Measurements from ENCODE around the gene IRF8.

IRF8 gene

DNA sequence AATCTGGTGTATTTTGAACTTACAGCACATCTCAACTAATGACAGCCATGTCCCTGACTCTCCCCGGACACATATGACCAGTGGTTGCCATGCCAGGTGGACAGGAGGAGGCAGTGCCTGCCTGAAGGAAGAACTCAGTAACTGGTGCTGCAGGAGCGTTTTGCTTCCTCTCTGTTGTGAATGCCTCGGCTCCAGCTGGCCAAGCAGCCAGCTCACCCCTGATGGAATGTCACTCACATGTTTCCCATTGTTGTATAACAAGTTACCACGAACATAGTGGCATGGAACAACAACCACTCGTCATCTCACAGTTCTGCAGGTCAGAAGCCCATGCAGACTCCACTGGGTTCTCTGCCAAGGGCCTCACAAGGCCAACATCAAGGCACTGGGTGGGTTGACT lies 20.1 kb upstream of the IRF8 start:
- H3K27ac Mint-ChIP-seq, result no peak overlapping the region
- no peaks in the 10 kb centered on the region for H3K4me1 Mint-ChIP-seq
- H3K4me3 Mint-ChIP-seq, result no peak overlapping the region
- CTCF ChIA-PET, result no interaction called here
- DNase-seq, result no peak
- no peaks in the 10 kb centered on the region for H3K36me3 Mint-ChIP-seq
- peaks cover 1% of the 10 kb centered on the region for H3K9me3 Mint-ChIP-seq
- H3K27me3 Mint-ChIP-seq, result peaks cover 39% of the 10 kb centered on the region

- Mint-ChIP-seq H3K9me3 (peaks cover 1% of the 10 kb centered on the region), H3K4me1 (no peaks in the 10 kb centered on the region), H3K4me3 (no peak overlapping the region), H3K36me3 (no peaks in the 10 kb centered on the region), H3K27ac (no peak overlapping the region), H3K27me3 (peaks cover 46% of the 10 kb centered on the region)
- no peak for DNase-seq
- CTCF ChIA-PET, result no interaction called here
These were observed 19.4 kb upstream of the IRF8 start for GRCh38 chr16:85879549-85879948.

- H3K27me3 Mint-ChIP-seq, result peaks cover 52% of the 10 kb centered on the region
- CTCF ChIA-PET, result no interaction called here
- no peaks in the 10 kb centered on the region for H3K36me3 Mint-ChIP-seq
- peaks cover 1% of the 10 kb centered on the region for H3K9me3 Mint-ChIP-seq
- no peak overlapping the region for H3K27ac Mint-ChIP-seq
- no peak overlapping the region for H3K4me3 Mint-ChIP-seq
- no peak for DNase-seq
- H3K4me1 Mint-ChIP-seq, result no peaks in the 10 kb centered on the region
These were observed 18.8 kb upstream of the IRF8 start for GRCh38 chr16:85879975-85880831.

DNA sequence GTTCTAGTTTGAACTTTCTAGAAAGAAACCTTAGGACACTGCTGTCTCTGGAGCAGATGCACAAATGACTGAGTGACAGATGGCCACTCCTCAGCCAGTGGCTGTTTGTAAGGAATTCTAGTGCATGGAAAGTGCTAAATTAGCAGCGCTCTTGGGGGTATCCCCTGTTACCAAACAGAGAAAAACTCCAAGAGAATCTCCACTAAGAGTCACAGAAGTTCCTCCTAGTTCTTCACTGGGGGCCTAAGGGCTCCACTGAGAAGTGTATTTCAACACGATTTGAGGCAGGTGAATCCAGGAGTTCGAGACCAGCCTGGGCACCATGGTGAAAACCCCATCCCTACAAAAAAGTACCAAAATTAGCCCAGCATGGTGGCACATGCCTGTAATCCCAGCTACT lies 18.1 kb upstream of the IRF8 start:
- Mint-ChIP-seq H3K4me3 (no peak overlapping the region), H3K27me3 (peaks cover 52% of the 10 kb centered on the region), H3K9me3 (peaks cover 1% of the 10 kb centered on the region), H3K36me3 (no peaks in the 10 kb centered on the region), H3K4me1 (no peaks in the 10 kb centered on the region), H3K27ac (no peak overlapping the region)
- DNase-seq, result no peak
- CTCF ChIA-PET, result no interaction called here

GRCh38 chr16:85881436-85881835 lies 17.5 kb upstream of the IRF8 start:
- Mint-ChIP-seq H3K36me3 (no peaks in the 10 kb centered on the region), H3K27ac (no peak overlapping the region), H3K4me1 (no peaks in the 10 kb centered on the region), H3K4me3 (no peak overlapping the region), H3K27me3 (peaks cover 52% of the 10 kb centered on the region), H3K9me3 (peaks cover 1% of the 10 kb centered on the region)
- no peak for DNase-seq
- CTCF ChIA-PET, result no interaction called here

DNA sequence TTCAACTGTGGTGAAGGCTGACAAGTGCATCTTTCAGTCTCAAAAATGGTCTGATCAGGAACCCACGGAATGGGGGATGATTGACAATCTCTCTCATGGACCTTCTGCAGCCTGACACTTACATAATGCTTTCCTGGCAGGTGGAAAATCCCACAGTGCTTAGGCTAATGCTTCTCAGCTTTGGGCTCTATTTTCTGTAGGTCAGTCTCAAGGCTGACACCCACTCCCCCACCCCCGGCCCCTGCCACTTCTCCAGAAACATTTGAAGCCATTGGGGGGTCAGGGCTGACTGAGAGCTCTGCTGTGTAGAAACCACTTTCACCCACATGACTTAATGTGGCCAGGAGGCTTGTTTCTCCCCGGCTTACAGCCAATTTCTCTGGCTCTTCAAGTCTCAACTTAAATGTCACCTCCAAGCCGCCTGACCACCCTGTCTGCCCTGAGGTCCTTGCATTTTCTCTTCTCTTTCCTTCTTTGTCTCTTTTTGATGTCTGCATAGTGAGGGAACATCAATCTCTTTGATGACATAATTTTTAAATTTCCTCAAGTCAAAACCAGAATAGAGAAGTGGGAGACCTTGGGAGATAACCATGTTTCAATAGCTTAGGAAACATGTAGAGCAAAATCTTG lies 16.7 kb upstream of the IRF8 start:
- Mint-ChIP-seq H3K27ac (no peak overlapping the region), H3K9me3 (no peaks in the 10 kb centered on the region), H3K36me3 (no peaks in the 10 kb centered on the region), H3K27me3 (peaks cover 52% of the 10 kb centered on the region), H3K4me1 (no peaks in the 10 kb centered on the region), H3K4me3 (no peak overlapping the region)
- CTCF ChIA-PET, result no interaction called here
- no peak for DNase-seq

DNA sequence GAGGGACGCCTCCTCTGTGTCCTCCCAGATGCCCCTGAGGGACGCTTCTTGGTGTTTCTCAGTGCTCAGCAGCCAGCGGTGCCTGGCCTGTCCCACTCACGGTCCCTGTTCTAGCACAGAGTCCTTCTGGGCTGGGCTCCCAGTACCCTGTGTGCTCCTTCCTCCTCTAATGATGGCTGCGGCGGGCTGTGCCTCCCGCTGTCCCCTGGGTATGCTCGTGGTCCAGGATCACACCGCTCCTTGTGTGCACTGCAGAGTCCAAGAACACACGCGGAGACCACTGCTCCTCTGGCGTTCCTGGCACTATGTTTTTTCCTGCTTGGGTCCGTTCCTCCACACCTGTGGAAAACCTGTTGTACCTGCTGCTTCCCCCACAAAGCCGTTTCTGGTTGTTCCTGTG lies 15.1 kb upstream of the IRF8 start:
- CTCF ChIA-PET, result interaction anchor here (1.3 kb wide), 1 partner anchor 63 kb away, joined by 3 read pairs; no protein-coding TSS in a partner anchor
- H3K36me3 Mint-ChIP-seq, result no peaks in the 10 kb centered on the region
- no peak overlapping the region for H3K27ac Mint-ChIP-seq
- H3K4me3 Mint-ChIP-seq, result no peak overlapping the region
- peaks cover 52% of the 10 kb centered on the region for H3K27me3 Mint-ChIP-seq
- H3K9me3 Mint-ChIP-seq, result no peaks in the 10 kb centered on the region
- peaks cover 3% of the 10 kb centered on the region for H3K4me1 Mint-ChIP-seq
- no peak for DNase-seq

- H3K9me3 Mint-ChIP-seq, result no peaks in the 10 kb centered on the region
These were observed 14.0 kb upstream of the IRF8 start for GRCh38 chr16:85884808-85885463.

DNA sequence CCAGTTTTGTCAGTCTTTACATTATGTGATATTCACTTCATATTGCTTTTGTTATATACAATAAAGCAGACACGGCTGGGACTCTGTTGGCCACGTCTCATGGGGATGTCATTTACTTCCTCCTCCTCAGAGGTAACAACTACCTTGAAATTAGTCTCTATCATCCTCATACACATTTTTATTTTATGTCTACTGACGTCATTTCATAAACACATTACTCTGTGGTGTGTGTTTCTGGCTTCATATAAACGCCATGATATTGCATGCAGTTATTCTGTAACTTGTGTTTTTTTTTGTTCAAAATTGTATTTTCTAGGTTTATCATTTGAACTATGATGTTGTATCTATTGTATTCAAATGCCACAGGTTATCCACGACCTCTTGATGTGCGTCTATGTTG lies 13.4 kb upstream of the IRF8 start:
- DNase-seq, result no peak

More at GRCh38 chr16:85884808-85885463, 14.0 kb upstream of the IRF8 start:
- Mint-ChIP-seq H3K4me3 (no peak overlapping the region), H3K36me3 (no peaks in the 10 kb centered on the region), H3K27ac (no peak overlapping the region), H3K27me3 (peaks cover 43% of the 10 kb centered on the region), H3K4me1 (peaks cover 13% of the 10 kb centered on the region)
- no peak for DNase-seq
- CTCF ChIA-PET, result interaction anchor here (1.3 kb wide), 1 partner anchor 64 kb away, joined by 3 read pairs; no protein-coding TSS in a partner anchor

DNA sequence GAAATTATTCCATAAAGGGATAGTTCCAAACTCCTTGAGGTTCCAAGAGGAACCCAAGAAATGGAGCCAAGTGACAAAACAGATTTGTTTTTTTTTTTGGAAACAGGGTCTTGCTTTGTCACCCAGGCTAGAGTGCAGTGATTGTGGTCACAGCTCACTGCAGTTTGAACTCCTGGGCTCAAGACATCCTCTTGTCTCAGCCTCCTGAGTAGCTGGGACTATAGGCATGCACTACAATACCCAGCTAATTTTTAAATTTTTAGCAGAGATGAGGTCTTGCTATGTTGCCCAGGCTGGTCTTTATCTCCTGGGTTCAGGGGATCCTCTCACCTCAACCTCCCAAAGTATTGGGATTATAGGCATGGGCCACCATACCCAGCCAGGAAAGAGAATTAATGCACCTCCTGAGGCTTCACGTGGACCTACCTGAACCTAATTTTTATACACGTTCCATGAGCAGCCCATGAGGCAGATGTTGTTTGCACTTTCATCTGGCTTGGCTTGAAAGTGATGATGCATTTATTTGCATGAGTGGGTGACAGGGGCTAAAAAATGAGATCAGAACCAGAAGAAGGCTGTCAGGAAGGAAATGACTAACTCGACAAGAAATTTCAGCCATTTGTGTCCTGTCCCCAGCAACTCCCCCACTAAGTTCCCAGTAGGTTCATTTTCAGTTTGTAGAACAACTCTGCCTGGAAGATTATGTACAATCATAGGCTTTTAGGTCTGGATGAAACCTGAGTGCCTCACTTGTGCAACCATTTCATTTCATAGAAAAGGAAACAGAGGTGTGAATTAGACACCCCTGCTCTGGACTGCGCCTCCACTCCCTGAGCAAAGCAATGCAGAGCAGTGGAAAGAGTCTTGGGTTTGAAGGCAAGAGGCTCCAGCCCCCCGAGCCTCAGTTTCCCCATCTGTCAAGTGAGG lies 10.3 kb upstream of the IRF8 start:
- Mint-ChIP-seq H3K4me3 (no peak overlapping the region), H3K36me3 (no peaks in the 10 kb centered on the region), H3K27me3 (peaks cover 16% of the 10 kb centered on the region), H3K27ac (no peak overlapping the region), H3K9me3 (no peaks in the 10 kb centered on the region), H3K4me1 (peaks cover 15% of the 10 kb centered on the region)
- CTCF ChIA-PET, result interaction anchor here (1.6 kb wide), 1 partner anchor 98 kb away, joined by 3 read pairs; no protein-coding TSS in a partner anchor
- DNase-seq, result no peak

More for the DNA sequence above, 13.4 kb upstream of the IRF8 start:
- no peaks in the 10 kb centered on the region for H3K9me3 Mint-ChIP-seq
- no peak overlapping the region for H3K4me3 Mint-ChIP-seq
- H3K4me1 Mint-ChIP-seq, result peaks cover 15% of the 10 kb centered on the region
- H3K27ac Mint-ChIP-seq, result no peak overlapping the region
- H3K36me3 Mint-ChIP-seq, result no peaks in the 10 kb centered on the region
- CTCF ChIA-PET, result no interaction called here
- peaks cover 37% of the 10 kb centered on the region for H3K27me3 Mint-ChIP-seq

DNA sequence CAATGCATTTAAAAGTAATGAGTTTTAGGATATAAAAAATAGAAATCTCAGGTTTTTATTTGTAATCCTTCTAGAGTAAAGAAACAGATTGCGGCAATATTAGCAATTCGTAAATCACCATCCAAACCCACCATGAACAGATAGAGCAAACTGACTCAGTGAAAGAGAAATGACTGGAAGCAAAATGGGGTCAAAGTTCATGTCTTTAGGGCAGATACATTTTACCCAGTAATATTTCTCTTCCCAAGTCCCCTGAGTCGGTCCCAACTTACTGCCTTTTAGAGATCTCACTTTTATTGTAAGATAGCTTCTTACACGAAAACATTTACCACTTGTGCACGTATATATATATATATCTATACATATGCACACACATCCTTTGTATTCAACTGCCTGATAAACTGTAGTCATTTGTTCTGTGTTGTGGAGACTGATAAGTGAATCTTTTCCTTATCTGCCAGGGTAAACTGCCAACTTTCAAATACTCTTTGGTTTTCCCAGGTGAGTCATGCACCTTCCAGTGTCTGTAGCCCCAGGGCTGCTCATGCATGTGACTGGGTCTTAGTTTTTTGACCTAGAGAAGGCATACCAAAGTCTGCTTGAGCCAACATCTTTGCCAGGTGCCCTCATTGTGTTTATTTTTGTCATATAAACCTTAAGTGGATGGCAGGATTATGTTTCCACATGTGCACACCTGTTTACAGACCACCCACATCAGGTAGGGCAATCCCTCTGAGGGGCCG lies 7.8 kb upstream of the IRF8 start:
- CTCF ChIA-PET, result interaction anchor here (1.5 to 2.6 kb wide), 2 partner anchors 11 to 70 kb away, joined by 6 to 10 read pairs; no protein-coding TSS in a partner anchor
- no peaks in the 10 kb centered on the region for H3K9me3 Mint-ChIP-seq
- no peak overlapping the region for H3K27ac Mint-ChIP-seq
- no peaks in the 10 kb centered on the region for H3K36me3 Mint-ChIP-seq
- DNase-seq, result no peak
- peaks cover 15% of the 10 kb centered on the region for H3K4me1 Mint-ChIP-seq
- H3K27me3 Mint-ChIP-seq, result peaks cover 24% of the 10 kb centered on the region
- H3K4me3 Mint-ChIP-seq, result no peak overlapping the region

- no peak overlapping the region for H3K27ac Mint-ChIP-seq
- H3K4me3 Mint-ChIP-seq, result no peak overlapping the region
- H3K4me1 Mint-ChIP-seq, result peaks cover 15% of the 10 kb centered on the region
- no peaks in the 10 kb centered on the region for H3K9me3 Mint-ChIP-seq
- H3K36me3 Mint-ChIP-seq, result no peaks in the 10 kb centered on the region
- peaks cover 25% of the 10 kb centered on the region for H3K27me3 Mint-ChIP-seq
- CTCF ChIA-PET, result interaction anchor here (1.5 to 2.6 kb wide), 2 partner anchors 10 to 71 kb away, joined by 6 to 10 read pairs; no protein-coding TSS in a partner anchor
- DNase-seq, result no peak
These were observed 7.2 kb upstream of the IRF8 start for GRCh38 chr16:85891776-85892166.

DNA sequence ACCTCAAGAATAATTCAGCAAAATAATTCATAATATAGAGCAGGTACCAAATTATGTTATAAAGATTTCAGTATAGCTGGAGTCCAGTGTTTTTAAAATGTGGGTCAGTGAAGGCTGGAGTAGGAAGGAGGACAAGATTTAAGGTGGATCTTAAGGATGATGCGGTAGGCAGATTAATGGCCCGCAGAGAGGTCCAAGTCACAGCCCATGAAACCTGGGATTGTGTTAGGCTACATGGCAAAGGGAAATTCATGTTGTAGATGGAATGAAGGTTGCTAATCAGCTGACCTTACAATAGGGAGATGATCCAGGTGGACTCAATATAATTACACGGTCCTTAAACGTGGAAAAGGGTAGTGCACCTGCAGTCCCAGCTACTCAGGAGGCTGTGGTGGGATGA lies 6.2 kb upstream of the IRF8 start:
- DNase-seq, result no peak
- H3K36me3 Mint-ChIP-seq, result no peaks in the 10 kb centered on the region
- H3K4me1 Mint-ChIP-seq, result peaks cover 20% of the 10 kb centered on the region
- H3K27ac Mint-ChIP-seq, result no peak overlapping the region
- H3K4me3 Mint-ChIP-seq, result no peak overlapping the region
- CTCF ChIA-PET, result interaction anchor here (1.0 to 2.6 kb wide), 3 partner anchors 9 to 94 kb away, joined by 3 to 10 read pairs (median 6); no protein-coding TSS in a partner anchor
- no peaks in the 10 kb centered on the region for H3K9me3 Mint-ChIP-seq
- peaks cover 25% of the 10 kb centered on the region for H3K27me3 Mint-ChIP-seq

All from activated naive CD4-positive, alpha-beta T cell treated with anti-CD3 and anti-CD28 coated beads, Interleukin-2, amount 10 ng/mL, durations not matched to agents 7 days and 5 days (primary cell).